ENCODE results near the gene ATP2A1. TPM values are rescaled to one million over a fixed set of nuclear protein-coding genes. Genes with fewer than 3 reads are reported as not detected.

The ATP2A1 gene
- total RNA-seq (2021; fragmentation: NEBNext Ultra II Directional; extraction: Animal tissue kit (Norgen Biotek cat#: 25700)), result 2.4 and 3.0 TPM in 2 replicates
- 1.7 and 3.1 TPM in 2 replicates for polyA plus RNA-seq (2011; rRNA removed)
- 1.9 TPM for polyA plus RNA-seq (2011; cell fraction: cytosol; rRNA removed)
- polyA plus RNA-seq (2011; cell fraction: nucleus; rRNA removed), result 10.5 TPM
- polyA plus RNA-seq (2012, experiment 1 of 2), result 4.4 to 10.5 TPM (median 6.1 TPM) in 4 replicates
- polyA plus RNA-seq (2012, experiment 2 of 2), result 1.4 TPM
- polyA plus RNA-seq (2013, experiment 1 of 2), result 2.6 TPM
- 1.5 TPM for polyA plus RNA-seq (2013, experiment 2 of 2)
- 1.3 and 2.0 TPM in 2 replicates for polyA minus RNA-seq (2011; rRNA and poly(A)+ RNA removed)
- 1.4 TPM for polyA minus RNA-seq (2011; cell fraction: cytosol; rRNA and poly(A)+ RNA removed)
- polyA minus RNA-seq (2011; cell fraction: nucleus; rRNA and poly(A)+ RNA removed), result 14.5 TPM
- long read RNA-seq, experiment 1, partial matches to known transcripts, result 2 of 3 reads
- long read RNA-seq, experiment 1, other reads (novel, unspliced or antisense), result 1 of 3 reads
- long read RNA-seq, experiment 2, partial matches to known transcripts, result 1 of 2 reads
- long read RNA-seq, experiment 2, other reads (novel, unspliced or antisense), result 1 of 2 reads

- Histone ChIP-seq H3K4me3 (ENCODE audit: extremely low read depth in 1 of 4, insufficient read depth in 2 of 4, low read depth in 3 of 4, low read length in 4 of 4) (peak within 1 kb of the TSS; percentile 61 to 78 (median 68)), H3K79me2 (ENCODE audit: control insufficient read depth in 1 of 2, insufficient read depth in 2 of 2, low read length in 2 of 2) (no peaks in the 10 kb centered on the region), H2BK5ac (ENCODE audit: low read depth, low read length) (no peak within 1 kb of the TSS), H3K56ac (replicated peaks; ENCODE audit: insufficient read length, low read depth, low read length) (peak within 1 kb of the TSS; percentile 8), H3K27me3 (replicated peaks in 1 of 4; ENCODE audit: control insufficient read depth in 3 of 4, extremely low read depth in 1 of 4, insufficient read depth in 3 of 4, low read length in 3 of 4) (peaks cover 0 to 8% (median 7%) of the 10 kb centered on the region in 4 experiments; a peak in 2 of 7 replicates), H2BK12ac (ENCODE audit: low read depth, low read length) (no peak within 1 kb of the TSS), H3K4ac (replicated peaks; ENCODE audit: insufficient read length, low read depth, low read length) (no peak within 1 kb of the TSS), H2AFZ (ENCODE audit: low read length) (no peak within 1 kb of the TSS), H2BK20ac (ENCODE audit: low read length) (no peak within 1 kb of the TSS), H4K8ac (ENCODE audit: extremely low read depth, insufficient read depth, low read length) (peak within 1 kb of the TSS; percentile 35; the same call in 1 of the 2 replicates), H3K27ac (ENCODE audit: low read depth, low read length) (no peak within 1 kb of the TSS), H4K5ac (ENCODE audit: insufficient read length, low read depth, low read length) (peak within 1 kb of the TSS; percentile 25), H3K4me1 (replicated peaks in 1 of 4; ENCODE audit: control insufficient read depth in 3 of 4, insufficient read depth in 4 of 4, low read length in 3 of 4) (peaks cover 0 to 37% (median 26%) of the 10 kb centered on the region in 4 experiments; a peak in 6 of 7 replicates), H2BK15ac (ENCODE audit: low read length) (no peak within 1 kb of the TSS), H2AK5ac (ENCODE audit: low read depth, low read length) (no peak within 1 kb of the TSS), H3K79me1 (ENCODE audit: low read depth, low read length) (no peaks in the 10 kb centered on the region; the same call in none of the 2 replicates), H3K9ac (replicated peaks in 1 of 4; ENCODE audit: extremely low read depth in 1 of 4, low read depth in 3 of 4, low read length in 3 of 4) (peak within 1 kb of the TSS; percentile 69 to 77 (median 72)), H3K36me3 (ENCODE audit: control insufficient read depth in 2 of 4, insufficient read depth in 4 of 4, low read length in 3 of 4) (peaks cover 0 to 2% (median 0%) of the 10 kb centered on the region in 4 experiments; a peak in 2 of 8 replicates), H3K23ac (ENCODE audit: insufficient read length) (no peak within 1 kb of the TSS), H3K18ac (ENCODE audit: extremely low read depth, low read length) (0 out of 2 replicates have a peak within 1 kb of the TSS, but pooled peaks have one; percentile 71), H3K14ac (ENCODE audit: insufficient read length) (peak within 1 kb of the TSS; percentile 18), H4K20me1 (replicated peaks in 1 of 2; ENCODE audit: control insufficient read depth in 1 of 2, insufficient read depth in 2 of 2, low read length in 2 of 2) (peaks cover 2 to 5% of the 10 kb centered on the region in 2 experiments), H2BK120ac (replicated peaks; ENCODE audit: low read depth, low read length) (no peak within 1 kb of the TSS), H4K91ac (replicated peaks; ENCODE audit: insufficient read length, low read length) (peak within 1 kb of the TSS; percentile 59), H3K4me2 (ENCODE audit: insufficient read depth in 1 of 2, low read depth in 2 of 2, low read length in 2 of 2) (peak within 1 kb of the TSS; percentile 78 to 84), H3K23me2 (ENCODE audit: low read depth, low read length) (peaks cover 13% of the 10 kb centered on the region), H3K9me3 (ENCODE audit: insufficient read depth in 2 of 2, low read depth in 1 of 2, low read length in 1 of 2) (no peaks in the 10 kb centered on the region)
- 83% methylated on average over 21 of the region's 25 CpGs; no CpG with 5 or more reads in 1 of the 2 experiments for WGBS, 2 experiments (ENCODE audit: extremely low coverage in 1 of 2, insufficient coverage in 1 of 2, insufficient read length in 1 of 2, insufficient replicate concordance in 2 of 2, low coverage in 1 of 2, low lambda C conversion rate in 2 of 2, missing lambda C conversion rate in 1 of 2)
- ChIA-PET CTCF (ENCODE audit: partially characterized antibody) (interaction anchor here (0.9 to 2.7 kb wide), 4 partner anchors 9 to 66 kb away, joined by 3 to 18 read pairs (median 4); no protein-coding TSS in a partner anchor), POLR2A (ENCODE audit: partially characterized antibody) (interaction anchor here (0.7 to 13.3 kb wide), 12 partner anchors 8 to 95 kb away, joined by 3 to 164 read pairs (median 6); partner anchors contain the start of genes ATXN2L, RABEP2, SH2B1 and TUFM)
- no peak for FAIRE-seq
- DNase-seq (ENCODE audit: low read depth in 1 of 2, low spot score in 2 of 2), result no peak
- no peak; the same call in 1 of the 2 replicates for TF ChIP-seq POLR2AphosphoS5 (IDR thresholded peaks at IDR 0.05; ENCODE audit: low read depth, low read length)
Observed at GRCh38 chr16:28878083-28878926, at the start of gene ATP2A1. Gene ATP2A1, plus strand, starts transcription at chr16:28878488. Its CDS starts 184 bp downstream, at chr16:28878672.

All from H1 (cell line).